Breast epithelium (tissue), 3 donors: Measurements from ENCODE around the gene TAL2.

ENCODE experiments used
- CTCF ChIP-seq, 3 donors: fragments of 450-650 bp; IDR thresholded peaks; one replicate each; pipeline ENCODE4 v1.5.1; 2016 to 2017; ENCODE audit warnings: antibody characterized with exemption in 3 of 3, mild to moderate bottlenecking in 3 of 3, moderate library complexity in 3 of 3
- POLR2A ChIP-seq: fragments of 450-650 bp; IDR thresholded peaks from one replicate; pipeline ENCODE4 v1.6.1; 2016; ENCODE audit warnings: antibody characterized with exemption, mild to moderate bottlenecking, moderate library complexity
- POLR2AphosphoS5 ChIP-seq, 3 donors: sonication (generic); formaldehyde crosslinking; IDR thresholded peaks; one replicate each; pipeline ENCODE4 v1.6.1; 2017; ENCODE audit warnings: antibody characterized with exemption in 3 of 3

GRCh38 chr9:105681724-105682123, 19.5 kb downstream of the TAL2 start:
- TF ChIP-seq POLR2AphosphoS5 (IDR thresholded peaks at IDR 0.05) (no peak), CTCF (IDR thresholded peaks at IDR 0.05) (no peak), POLR2A (no peak)
